Globus pallidus (tissue), 1 donor: Measurements from ENCODE around the gene RPE65.
"Not testable (repeated sequence)": the region's sequence is repeated elsewhere in the genome, so short reads cannot be mapped to it uniquely, and the experiment has no call there.

Experiments
- DNase-seq: peaks from one replicate; pipeline ENCODE4 v3.0.0-alpha.2; 2015; ENCODE audit warnings: low spot score

Gene RPE65

GRCh38 chr1:68449901-68450300, at the start of gene RPE65:
Gene RPE65 (minus strand): TSS chr1:68449954. CDS start chr1:68449905, 49 bp downstream.
- DNase-seq: peak; percentile 15

GRCh38 chr1:68497358-68497698, 47.6 kb upstream of the RPE65 start:
- DNase-seq: no peak

- peak; percentile 85 for DNase-seq
Measured at GRCh38 chr1:68496680-68497357, 47.1 kb upstream of the RPE65 start, which contains the start of gene DEPDC1. Gene DEPDC1 (minus strand): TSS chr1:68497082. CDS start chr1:68496999, 83 bp downstream.

- no peak for DNase-seq
Measured at GRCh38 chr1:68495968-68496679, 46.4 kb upstream of the RPE65 start.

GRCh38 chr1:68495532-68495931, 45.8 kb upstream of the RPE65 start:
- DNase-seq: no peak

GRCh38 chr1:68493193-68493592, 43.4 kb upstream of the RPE65 start:
- no peak for DNase-seq

GRCh38 chr1:68492255-68492654, 42.5 kb upstream of the RPE65 start:
- not testable (repeated sequence) for DNase-seq

- DNase-seq: no peak
Measured at GRCh38 chr1:68490046-68490651, 40.4 kb upstream of the RPE65 start.

- no peak for DNase-seq
Measured at GRCh38 chr1:68485431-68486022, 35.8 kb upstream of the RPE65 start.

GRCh38 chr1:68484618-68485017, 34.9 kb upstream of the RPE65 start:
- no peak for DNase-seq

GRCh38 chr1:68481041-68481440, 31.3 kb upstream of the RPE65 start:
- no peak for DNase-seq

GRCh38 chr1:68479501-68479900, 29.7 kb upstream of the RPE65 start:
- no peak for DNase-seq

GRCh38 chr1:68478662-68479061, 28.9 kb upstream of the RPE65 start:
- no peak for DNase-seq

- not testable (repeated sequence) for DNase-seq
Measured at GRCh38 chr1:68476626-68477025, 26.9 kb upstream of the RPE65 start.

- DNase-seq: no peak
Measured at GRCh38 chr1:68473060-68473459, 23.3 kb upstream of the RPE65 start.

- no peak for DNase-seq
Measured at GRCh38 chr1:68470388-68470970, 20.7 kb upstream of the RPE65 start.

GRCh38 chr1:68464891-68465290, 15.1 kb upstream of the RPE65 start:
- no peak for DNase-seq

- DNase-seq: no peak
Measured at GRCh38 chr1:68460935-68461334, 11.2 kb upstream of the RPE65 start.

GRCh38 chr1:68459796-68460195, 10.0 kb upstream of the RPE65 start:
- DNase-seq: no peak

GRCh38 chr1:68459091-68459490, 9.3 kb upstream of the RPE65 start:
- no peak for DNase-seq

GRCh38 chr1:68456202-68456601, 6.4 kb upstream of the RPE65 start:
- DNase-seq: no peak

- no peak for DNase-seq
Measured at GRCh38 chr1:68454534-68454933, 4.8 kb upstream of the RPE65 start.
